Ovary (tissue), 9 donors: ENCODE results near the gene RNLS. TPM values are rescaled to one million over a fixed set of nuclear protein-coding genes. Genes with fewer than 3 reads are reported as not detected.

Experiments
- DNase-seq, 5 donors: peaks; one replicate each; pipeline ENCODE4 v3.0.0-alpha.2; 2019 to 2020
- H3K27ac ChIP-seq, 2 donors: fragments of 200-600 bp; one replicate each; pipeline versions ENCODE4 v1.5.1 to v1.8.0; 2019 to 2022
- H3K27me3 ChIP-seq: fragments of 200-600 bp; one replicate; pipeline ENCODE4 v1.8.0; 2022
- H3K36me3 ChIP-seq: fragments of 200-600 bp; sonication (generic); one replicate; pipeline ENCODE4 v1.5.1; 2019
- H3K4me1 ChIP-seq: one replicate; pipeline ENCODE4 v1.8.1; 2013; ENCODE audit warnings: mild to moderate bottlenecking, moderate library complexity; ENCODE audit not compliant: insufficient read depth
- H3K4me3 ChIP-seq: fragments of 200-600 bp; sonication (generic); one replicate; pipeline ENCODE4 v1.5.1; 2017
- H3K9me3 ChIP-seq, 2 donors: fragments of 200-600 bp in 1 of 2; sonication (generic) in 1 of 2; one replicate each; pipeline versions ENCODE4 v1.5.1 to v1.8.1; 2013 to 2019; ENCODE audit warnings: mild to moderate bottlenecking in 1 of 2, moderate library complexity in 1 of 2
- EP300 ChIP-seq: sonication (generic); formaldehyde crosslinking; IDR thresholded peaks from one replicate; pipeline ENCODE4 v1.6.1; 2017; ENCODE audit warnings: antibody characterized with exemption
- POLR2A ChIP-seq: fragments of 450-650 bp; IDR thresholded peaks from one replicate; pipeline ENCODE4 v1.6.1; 2017; ENCODE audit warnings: antibody characterized with exemption, mild to moderate bottlenecking, moderate library complexity
- WGBS, 3 donors: extraction: QIAGEN DNeasy Blood & Tissue Kit in 1 of 3; methylation state at CpG; one replicate each; pipeline versions ENCODE4 v1.1.5 to v1.1.7; 2013 to 2017; 5-methylcytosine and 5-hydroxymethylcytosine counted together
- intact Hi-C, 4 donors: fragments of 100-400 bp; cut with DNase I; formaldehyde crosslinking; loops; one replicate each; pipeline versions ENCODE4 v1.11.0 to v1.15.1; 2022 to 2023
- polyA plus RNA-seq, 2 donors: library from polyadenylated mRNA; stranded (reverse); fragments of 200-250 nt in 1 of 2; fragments of 350-450 nt in 1 of 2; fragmentation: Illumina TruSeq in 1 of 2; extraction: RNeasy Lipid Tissue Mini Kit (QIAGEN cat#74804) in 1 of 2; gene quantifications; one replicate each; pipeline ENCODE4 v1.2.3, GENCODE V29; 2013 to 2014
- total RNA-seq, 7 donors: library from RNA; depleted of rRNA in 2 of 7; stranded (reverse); fragments of >200 nt in 2 of 7; fragmentation: NEBNext Ultra II Directional in 3 of 7; extraction: Animal tissue kit (Norgen Biotek cat#: 25700) in 3 of 7; gene quantifications; one replicate each; pipeline versions ENCODE4 v1.1.0 to v1.2.4, GENCODE V29; 2016 to 2023
- TF ChIP-seq, protein P1 (sequence below), 3 donors: fragments of 450-650 bp in 2 of 3; fragments of 200-600 bp in 1 of 3; IDR thresholded peaks; one replicate each; pipeline versions ENCODE4 v1.5.1 to v1.8.0; 2016 to 2022; ENCODE audit warnings: antibody characterized with exemption in 3 of 3, mild to moderate bottlenecking in 1 of 3
- donor health status: DM: no; HTN: no; CAD: no; lungs with moderate emphysema.
- donor health status: DM: no; HTN: no; CAD: no.
- donor health status: Bipolar disorder and iron deficiency.
- donor health status: DM: yes; HTN: yes; CAD: no.
- donor health status: DM: no; HTN: no; CAD: no.
- donor health status: DM: yes; HTN: yes; CAD: no.

Gene RNLS
- total and polyA plus RNA-seq, 9 donors, result 7.5 to 21.9 (median 11.8) TPM

- no peaks in the 10 kb centered on the region for H3K4me1 ChIP-seq
- H3K4me3 ChIP-seq, result no peak overlapping the region
- no peaks in the 10 kb centered on the region for H3K9me3 ChIP-seq
- TF ChIP-seq, protein P1, sequence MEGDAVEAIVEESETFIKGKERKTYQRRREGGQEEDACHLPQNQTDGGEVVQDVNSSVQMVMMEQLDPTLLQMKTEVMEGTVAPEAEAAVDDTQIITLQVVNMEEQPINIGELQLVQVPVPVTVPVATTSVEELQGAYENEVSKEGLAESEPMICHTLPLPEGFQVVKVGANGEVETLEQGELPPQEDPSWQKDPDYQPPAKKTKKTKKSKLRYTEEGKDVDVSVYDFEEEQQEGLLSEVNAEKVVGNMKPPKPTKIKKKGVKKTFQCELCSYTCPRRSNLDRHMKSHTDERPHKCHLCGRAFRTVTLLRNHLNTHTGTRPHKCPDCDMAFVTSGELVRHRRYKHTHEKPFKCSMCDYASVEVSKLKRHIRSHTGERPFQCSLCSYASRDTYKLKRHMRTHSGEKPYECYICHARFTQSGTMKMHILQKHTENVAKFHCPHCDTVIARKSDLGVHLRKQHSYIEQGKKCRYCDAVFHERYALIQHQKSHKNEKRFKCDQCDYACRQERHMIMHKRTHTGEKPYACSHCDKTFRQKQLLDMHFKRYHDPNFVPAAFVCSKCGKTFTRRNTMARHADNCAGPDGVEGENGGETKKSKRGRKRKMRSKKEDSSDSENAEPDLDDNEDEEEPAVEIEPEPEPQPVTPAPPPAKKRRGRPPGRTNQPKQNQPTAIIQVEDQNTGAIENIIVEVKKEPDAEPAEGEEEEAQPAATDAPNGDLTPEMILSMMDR (IDR thresholded peaks at IDR 0.05), result no peak
- TF ChIP-seq POLR2A, result no peak
- no peak for TF ChIP-seq EP300
- no peaks in the 10 kb centered on the region for H3K36me3 ChIP-seq
- 85 to 92% (median 91%) methylated on average over 1 of the region's 1 CpG for WGBS, 3 donors
- no peaks in the 10 kb centered on the region for H3K27me3 ChIP-seq
- no peak for DNase-seq
- intact Hi-C loops, result no loop called here
- no peak overlapping the region for H3K27ac ChIP-seq
Observed at GRCh38 chr10:88598055-88598454, 14.9 kb upstream of the RNLS start.

DNA sequence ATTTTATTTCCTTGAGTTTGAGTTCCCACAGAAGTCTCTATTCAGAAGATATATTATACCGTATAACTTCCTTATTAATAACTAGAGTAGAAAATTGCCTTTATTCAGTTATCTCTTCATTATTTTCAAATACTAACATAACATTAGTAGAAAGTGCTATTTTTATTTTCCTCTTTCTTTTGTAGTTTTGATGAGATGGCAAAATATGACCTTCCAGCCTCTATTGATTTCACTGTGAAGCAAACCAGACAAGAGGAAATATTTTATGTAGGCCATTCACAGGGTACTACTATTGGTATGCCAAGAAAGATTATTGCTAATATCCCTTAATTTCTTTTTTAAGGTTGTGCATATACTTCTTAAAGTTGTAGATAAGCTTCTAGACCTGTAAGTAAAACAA lies 11.4 kb upstream of the RNLS start:
- no peaks in the 10 kb centered on the region for H3K4me1 ChIP-seq
- H3K4me3 ChIP-seq, result no peak overlapping the region
- no peak overlapping the region for H3K27ac ChIP-seq
- 92 to 98% (median 97%) methylated on average over 1 of the region's 1 CpG for WGBS, 3 donors
- no peaks in the 10 kb centered on the region for H3K36me3 ChIP-seq
- DNase-seq, result no peak
- no peak for TF ChIP-seq EP300
- no peak for TF ChIP-seq POLR2A
- TF ChIP-seq, protein P1 (IDR thresholded peaks at IDR 0.05), result no peak
- intact Hi-C loops, result no loop called here
- H3K27me3 ChIP-seq, result no peaks in the 10 kb centered on the region
- H3K9me3 ChIP-seq, result no peaks in the 10 kb centered on the region

- WGBS, 3 donors, result 87 to 96% (median 88%) methylated on average over 2 of the region's 2 CpGs
- H3K4me1 ChIP-seq, result no peaks in the 10 kb centered on the region
- H3K27ac ChIP-seq, result no peak overlapping the region
- no peaks in the 10 kb centered on the region for H3K36me3 ChIP-seq
- no peak for DNase-seq
- no peaks in the 10 kb centered on the region for H3K27me3 ChIP-seq
- no peak overlapping the region for H3K4me3 ChIP-seq
- no peaks in the 10 kb centered on the region for H3K9me3 ChIP-seq
- intact Hi-C loops, result no loop called here
- no peak for TF ChIP-seq POLR2A
- no peak for TF ChIP-seq EP300
- TF ChIP-seq, protein P1 (IDR thresholded peaks at IDR 0.05), result no peak
Observed at GRCh38 chr10:88592906-88593305, 9.8 kb upstream of the RNLS start.

DNA sequence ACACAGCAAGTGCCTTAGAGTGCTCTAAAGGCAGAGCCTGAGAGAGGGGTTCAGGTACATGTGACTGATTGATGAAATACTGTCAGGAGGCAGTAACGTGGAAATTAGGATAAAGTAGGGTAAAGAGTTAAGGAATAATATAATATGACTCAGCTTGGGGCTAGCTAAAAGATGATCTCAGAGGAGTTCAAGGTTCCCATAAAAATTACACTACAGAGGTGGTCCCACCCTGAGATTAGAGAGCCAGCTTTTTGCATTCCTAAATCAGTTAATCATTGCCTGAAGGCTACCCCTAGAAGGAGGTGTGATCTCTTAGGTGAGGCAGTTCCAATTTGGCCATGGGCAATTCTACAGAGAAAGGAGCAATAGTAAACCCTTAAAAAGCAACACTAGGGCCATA lies 9.3 kb upstream of the RNLS start:
- Histone ChIP-seq H3K4me1 (no peaks in the 10 kb centered on the region), H3K36me3 (no peaks in the 10 kb centered on the region), H3K27me3 (no peaks in the 10 kb centered on the region), H3K27ac (no peak overlapping the region), H3K4me3 (no peak overlapping the region), H3K9me3 (no peaks in the 10 kb centered on the region)
- TF ChIP-seq, protein P1 (IDR thresholded peaks at IDR 0.05), result no peak
- 79 to 88% (median 87%) methylated on average over 1 of the region's 1 CpG for WGBS, 3 donors
- no peak for DNase-seq
- intact Hi-C loops, result no loop called here

DNA sequence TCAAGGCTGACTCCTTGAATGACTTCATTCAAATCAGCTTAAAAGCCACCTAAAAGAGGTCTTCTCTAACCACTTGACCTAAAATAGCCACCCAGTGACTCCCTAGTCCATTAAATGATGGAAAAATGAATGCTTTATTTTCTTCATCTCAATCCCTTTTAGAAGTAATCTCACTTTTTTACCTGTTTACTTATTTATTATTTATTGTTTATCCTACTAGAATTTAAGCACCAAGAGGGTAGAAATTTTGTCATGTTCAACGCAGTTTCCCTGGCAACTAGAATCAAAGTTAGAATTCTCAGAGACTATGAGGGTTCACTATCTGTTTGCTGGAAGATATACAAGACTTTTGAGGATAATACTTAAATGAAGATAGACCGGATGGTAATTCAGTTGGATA lies 3.3 kb upstream of the RNLS start, which contains the start of gene LIPJ:
LIPJ (plus strand) TSS at position 301 of the 400 bp plus-strand sequence. CDS start 3,926 bp downstream, outside the sequence.
- H3K27ac ChIP-seq, result no peak within 1 kb of the TSS
- TF ChIP-seq EP300, result no peak
- TF ChIP-seq POLR2A, result no peak
- TF ChIP-seq, protein P1 (IDR thresholded peaks at IDR 0.05), result no peak
- 82 to 91% (median 86%) methylated on average over 2 of the region's 2 CpGs for WGBS, 3 donors
- peaks cover 0 to 2% of the 10 kb centered on the region in 2 donors for H3K9me3 ChIP-seq
- no peak within 1 kb of the TSS for H3K4me3 ChIP-seq
- intact Hi-C loops, result no loop called here
- no peaks in the 10 kb centered on the region for H3K36me3 ChIP-seq
- DNase-seq, result no peak
- H3K4me1 ChIP-seq, result no peaks in the 10 kb centered on the region
- no peaks in the 10 kb centered on the region for H3K27me3 ChIP-seq
